Eye (tissue), 1 donor: ENCODE measurements around the gene TMEM171.
A peak's percentile ranks its signal among the peaks of the same experiment; 100 is the strongest.

Experiments used
- DNase-seq: peaks from one replicate; pipeline ENCODE4 v3.0.0-alpha.2; 2015

Gene TMEM171

DNA sequence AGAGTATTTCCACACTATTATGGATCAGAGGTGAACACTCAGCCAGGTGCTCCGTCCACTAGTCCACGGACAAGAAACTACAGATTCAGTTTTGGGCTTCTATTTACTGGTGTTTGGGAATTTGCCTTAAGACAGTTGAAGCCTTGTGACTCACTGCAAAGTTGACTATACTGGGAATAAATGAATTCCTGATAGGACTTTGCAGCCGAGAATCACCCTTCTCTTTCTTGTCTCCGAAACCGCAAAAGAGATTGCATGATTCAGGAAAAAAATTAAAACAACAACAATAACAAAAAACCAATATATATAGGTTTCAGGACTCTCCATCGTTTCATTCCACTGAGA, 716 bp downstream of the TMEM171 start:
- no peak for DNase-seq

GRCh38 chr5:73122875-73123810, 2.8 kb downstream of the TMEM171 start:
- DNase-seq = no peak

- DNase-seq = no peak
These were observed 4.9 kb downstream of the TMEM171 start for GRCh38 chr5:73125289-73125688.

- no peak for DNase-seq
These were observed 6.0 kb downstream of the TMEM171 start for GRCh38 chr5:73126381-73126780.

DNA sequence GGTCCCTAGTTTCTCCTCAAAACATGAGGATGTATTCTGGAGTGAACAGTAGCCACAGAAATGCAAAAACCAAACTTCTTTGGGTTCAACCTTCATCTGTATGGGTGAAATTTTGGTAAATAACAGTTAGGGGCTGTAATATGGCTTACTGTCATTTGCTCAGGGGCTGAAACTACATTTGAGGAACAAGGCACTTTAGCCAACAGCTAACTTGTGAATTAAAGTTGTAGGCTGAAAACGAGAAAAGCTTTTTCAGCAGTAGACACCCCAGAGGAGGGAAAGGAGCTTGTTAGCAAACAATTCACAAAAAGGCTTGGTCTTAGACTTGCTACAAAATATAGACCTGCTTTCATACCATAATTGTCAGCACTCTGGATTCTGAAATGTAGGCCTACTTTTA, 6.6 kb downstream of the TMEM171 start:
- DNase-seq = no peak

DNA sequence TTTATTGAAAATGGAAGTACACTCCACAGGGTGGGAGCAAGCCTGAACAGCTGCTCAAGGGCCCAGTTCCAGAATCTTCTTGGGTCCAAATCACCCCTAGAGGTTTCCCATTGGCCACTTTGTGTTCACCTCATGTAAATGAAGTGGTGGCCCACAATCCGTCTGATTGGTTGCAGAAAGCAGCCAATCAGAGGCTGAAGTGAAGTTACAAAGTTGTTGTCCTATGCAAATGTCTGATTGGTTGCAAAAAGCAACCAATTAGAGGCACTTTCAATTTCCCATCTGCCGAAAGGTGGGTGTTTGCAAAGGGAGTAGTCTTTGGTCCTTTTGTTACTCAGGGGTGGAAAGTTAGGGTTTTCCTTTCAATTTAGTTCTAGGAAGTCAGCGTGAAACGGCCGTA, 8.8 kb downstream of the TMEM171 start:
- no peak for DNase-seq

DNA sequence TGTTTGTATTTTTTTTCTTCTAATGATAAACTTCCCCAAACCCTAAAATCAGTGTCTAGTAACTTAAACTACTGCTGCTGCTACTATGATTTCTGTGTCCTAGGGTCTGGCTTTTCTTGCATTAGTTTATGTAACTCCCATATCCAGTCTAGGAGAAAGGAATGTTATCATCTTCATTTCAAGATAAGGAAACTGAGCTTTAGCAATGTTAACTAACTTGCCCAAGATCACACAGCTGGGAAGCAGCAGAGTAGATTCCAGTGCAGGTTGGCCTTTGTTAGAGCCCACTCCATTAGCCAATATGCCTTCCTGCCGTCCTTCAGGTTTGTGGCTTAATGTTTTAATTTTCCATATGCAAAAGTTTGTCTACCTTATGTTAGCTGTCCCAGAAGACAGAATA, 10.4 kb downstream of the TMEM171 start:
- DNase-seq = no peak

- no peak for DNase-seq
These were observed 11.5 kb downstream of the TMEM171 start for GRCh38 chr5:73131711-73132425.

GRCh38 chr5:73132759-73133158, 12.4 kb downstream of the TMEM171 start:
- DNase-seq = no peak

GRCh38 chr5:73135021-73135420, 14.6 kb downstream of the TMEM171 start:
- DNase-seq = no peak

- peak; percentile 50 for DNase-seq
These were observed 15.2 kb downstream of the TMEM171 start for GRCh38 chr5:73135429-73136054.

DNA sequence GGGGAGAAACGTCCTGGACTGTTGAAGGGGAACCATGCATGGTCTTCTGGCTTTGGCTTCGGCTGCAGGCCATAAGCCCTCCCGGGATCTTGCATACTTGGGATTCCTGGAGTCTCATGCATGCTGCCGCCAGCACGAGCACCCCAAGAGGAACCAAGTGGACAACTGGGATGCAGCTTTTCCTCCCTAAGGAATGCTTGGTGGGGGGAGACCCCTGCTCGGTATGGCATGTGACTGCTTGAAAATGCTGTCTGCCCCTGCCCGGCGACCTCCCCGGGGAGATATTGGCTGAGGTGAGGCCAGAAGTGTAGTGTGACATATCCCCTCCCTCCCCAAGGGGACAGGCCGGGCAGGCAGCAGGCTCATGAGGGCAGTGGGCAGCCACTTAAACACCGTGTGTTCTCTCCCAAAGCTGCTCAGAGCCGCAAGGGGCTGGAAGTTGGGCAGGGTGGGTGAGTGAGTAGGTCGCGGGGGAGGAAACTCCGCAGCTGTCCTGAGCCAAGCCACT, 15.7 kb downstream of the TMEM171 start:
- peak; percentile 39 for DNase-seq

DNA sequence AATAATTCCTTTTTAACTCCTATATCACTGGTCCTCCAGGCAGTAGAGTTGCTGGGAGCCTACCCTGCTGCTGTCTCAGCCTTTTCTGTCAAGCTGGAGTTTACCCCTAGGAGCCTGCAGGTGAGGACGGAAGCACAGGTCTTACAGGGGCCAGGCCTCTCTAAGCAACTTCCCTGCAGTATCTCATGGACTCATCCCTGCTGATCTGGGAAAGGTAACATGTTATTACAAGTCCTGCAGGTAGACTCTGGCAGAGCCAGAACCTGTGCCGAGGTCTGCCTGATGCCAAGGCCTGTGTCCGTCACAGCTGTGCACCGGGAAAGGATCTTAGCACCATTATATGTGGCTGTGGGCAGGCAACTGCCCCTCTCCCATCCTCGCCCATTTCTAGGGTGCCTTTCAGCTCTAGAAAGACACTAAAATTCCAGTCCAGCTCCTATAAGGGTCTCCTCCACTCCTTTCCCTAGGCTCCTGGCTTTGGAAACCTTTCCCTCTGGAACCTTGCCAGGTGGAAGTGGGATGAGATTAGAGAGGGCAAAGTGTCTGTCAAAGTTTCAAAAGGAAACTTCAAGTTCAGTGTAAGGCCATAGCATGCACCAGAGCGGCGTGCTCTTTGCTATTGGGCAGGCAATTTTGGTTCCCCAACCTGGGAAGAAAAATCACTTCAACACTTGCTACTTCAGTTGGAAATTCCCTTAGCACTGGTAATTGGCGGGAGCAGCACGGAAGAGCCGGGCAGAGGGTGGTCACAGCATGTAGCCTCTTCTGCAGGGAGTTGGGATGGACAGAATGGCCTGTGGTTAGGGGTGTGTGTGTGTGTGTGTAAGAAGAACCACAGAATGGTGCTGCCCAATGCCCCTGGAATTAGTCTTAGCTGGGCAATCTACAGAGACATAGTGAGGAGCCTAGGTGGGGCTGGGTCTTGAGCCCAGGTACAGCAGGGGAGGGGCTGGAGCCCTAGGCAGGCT, 17.5 kb downstream of the TMEM171 start:
- DNase-seq = no peak

DNA sequence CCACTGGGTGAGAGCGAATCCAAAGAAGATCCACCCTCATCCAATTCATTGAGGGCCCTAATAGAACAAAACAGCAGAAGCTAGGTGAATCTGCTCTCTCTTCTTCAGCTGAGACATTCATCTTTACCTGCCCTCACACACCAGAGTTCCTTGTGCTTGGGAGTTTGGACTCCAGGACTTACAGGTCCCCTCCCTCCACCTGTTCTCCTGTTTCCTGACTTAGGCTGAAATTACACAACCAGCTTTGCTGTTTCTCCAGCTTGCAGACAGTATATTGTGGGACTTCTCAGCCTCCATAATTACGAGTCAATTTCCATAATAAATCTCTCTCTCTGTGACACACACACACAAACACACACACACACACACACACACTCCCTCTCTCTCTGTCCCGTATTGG, 19.1 kb downstream of the TMEM171 start:
- no peak for DNase-seq

DNA sequence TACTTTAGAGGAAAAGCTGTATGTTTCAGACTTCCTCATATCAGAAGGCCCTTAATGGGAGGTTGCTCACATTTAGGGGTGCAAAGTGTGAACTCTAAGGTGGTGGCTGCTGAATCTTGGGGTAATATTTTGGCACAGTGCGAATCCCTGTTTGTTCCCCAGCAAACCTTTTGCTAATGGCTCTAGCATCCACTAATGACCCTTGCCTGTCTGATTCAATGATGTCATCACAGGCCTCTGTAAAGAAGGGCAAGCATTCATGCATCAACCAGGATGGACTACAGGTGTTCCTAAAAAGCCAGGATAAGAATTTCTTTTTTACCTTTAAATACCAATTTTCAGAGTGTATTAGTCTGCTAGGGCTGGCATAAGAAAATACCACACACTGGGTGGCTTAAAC, 20.4 kb downstream of the TMEM171 start:
- no peak for DNase-seq

DNA sequence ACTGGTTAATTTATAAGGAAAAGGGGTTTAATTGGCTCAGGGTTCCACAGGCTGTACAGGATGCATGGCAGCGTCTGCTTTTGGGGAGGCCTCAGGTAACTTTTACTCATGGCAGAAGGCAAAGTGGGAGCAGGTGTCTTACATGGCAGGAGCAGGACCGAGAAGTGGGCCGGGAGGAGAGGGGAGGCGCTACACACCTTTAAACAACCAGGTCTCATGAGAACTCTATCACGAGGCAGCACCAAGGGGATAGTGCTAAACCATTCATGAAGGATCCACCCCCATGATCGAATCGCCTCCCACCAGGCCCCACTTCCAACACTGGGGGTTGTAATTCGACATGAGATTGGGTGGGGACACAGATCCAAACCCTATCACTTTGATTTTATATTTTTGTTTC, 21.7 kb downstream of the TMEM171 start:
- no peak for DNase-seq

DNA sequence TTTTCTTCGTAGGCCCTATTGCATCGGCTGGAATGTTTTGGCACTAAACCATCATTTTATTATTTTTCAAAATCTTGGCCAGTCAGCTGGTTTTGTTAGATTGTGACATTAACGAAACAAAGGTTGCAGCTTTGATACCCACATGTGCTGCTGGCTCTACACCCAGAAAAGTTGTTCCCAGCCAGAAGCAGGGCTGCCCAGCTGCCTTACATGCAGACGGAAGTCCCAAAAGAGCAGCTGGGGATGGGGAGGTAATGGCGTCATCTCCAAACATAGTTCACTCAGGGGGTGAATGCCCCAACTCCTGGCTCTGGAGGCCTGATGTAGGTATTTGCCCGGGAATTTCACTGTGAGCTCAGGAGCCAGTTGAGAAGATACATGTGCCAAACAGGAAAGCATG, 23.3 kb downstream of the TMEM171 start:
- DNase-seq = no peak

DNA sequence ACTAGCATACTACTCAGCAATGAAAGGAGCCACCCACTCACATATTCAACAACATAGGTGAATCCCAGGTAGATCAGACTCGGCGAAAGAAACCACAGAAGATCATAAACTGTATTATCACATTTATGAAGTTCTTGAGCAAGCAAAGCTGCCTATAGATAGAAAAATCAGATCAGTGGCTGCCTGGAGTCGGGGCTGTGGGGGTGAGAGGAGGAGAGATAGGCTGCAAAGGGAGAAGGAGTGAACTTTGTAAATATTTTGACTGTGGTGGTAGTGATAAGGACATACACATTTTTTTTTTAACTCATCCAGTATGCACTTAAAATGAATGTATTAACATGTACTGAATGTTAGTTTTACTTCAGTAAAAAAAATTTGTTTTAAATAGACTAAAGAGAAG, 29.2 kb downstream of the TMEM171 start:
- no peak for DNase-seq

DNA sequence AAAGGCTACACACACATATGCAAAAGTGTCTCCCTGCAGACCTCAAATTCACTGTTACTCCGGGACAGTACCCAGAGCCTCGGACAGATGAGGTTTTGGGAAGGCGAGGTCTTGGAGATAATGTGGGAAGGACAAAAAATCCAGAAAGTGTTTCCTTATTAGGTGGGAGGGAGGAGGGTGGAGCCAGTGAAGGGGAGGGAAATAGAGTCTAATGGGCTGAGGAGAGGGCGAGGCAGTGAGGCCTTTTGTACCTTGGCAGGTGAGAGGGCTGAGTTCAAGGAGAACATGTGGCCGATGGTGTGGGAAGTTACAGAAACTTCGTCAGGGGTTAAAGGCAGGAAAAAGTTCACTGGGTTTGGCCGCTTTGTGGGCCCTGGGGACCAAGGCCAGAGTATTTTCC, 30.5 kb downstream of the TMEM171 start:
- no peak for DNase-seq

DNA sequence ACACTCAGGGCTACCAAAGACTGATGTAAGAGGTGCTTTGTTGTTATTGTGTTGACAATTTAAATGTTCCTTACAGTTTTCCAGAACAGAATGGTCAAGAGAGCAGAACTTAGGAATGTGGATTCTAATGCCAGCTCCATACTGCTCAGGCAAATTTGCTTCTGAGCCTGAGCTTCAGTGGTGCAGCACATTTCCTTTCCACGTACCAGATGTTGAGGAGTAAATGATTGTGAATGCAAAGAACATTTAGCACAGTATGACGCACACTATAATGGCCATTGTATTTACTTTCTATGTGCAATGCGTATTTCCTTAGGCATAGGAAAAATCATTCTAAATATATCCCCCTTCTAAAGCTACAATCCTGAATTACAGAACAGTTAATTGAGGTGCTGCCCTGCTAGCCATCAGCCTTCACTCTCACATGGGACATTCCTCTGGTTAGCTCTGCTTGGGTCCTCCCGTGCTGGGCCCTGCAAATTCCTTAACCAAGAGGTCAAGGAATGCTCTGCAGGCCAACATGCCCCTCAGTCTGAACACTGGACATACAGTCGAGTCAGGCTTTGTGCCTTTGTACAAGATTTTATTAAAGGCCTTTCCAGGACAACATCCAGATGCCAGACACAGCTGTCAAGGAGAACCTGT, 31.5 kb downstream of the TMEM171 start:
- DNase-seq = no peak

- no peak for DNase-seq
These were observed 32.3 kb downstream of the TMEM171 start for GRCh38 chr5:73152411-73153388.
